ENCODE measurements around the gene TTLL11. TPM values are rescaled to one million over a fixed set of nuclear protein-coding genes. Genes with fewer than 3 reads are reported as not detected.

Gene TTLL11
- total and polyA plus RNA-seq, 8 donors, result 3.4 to 7.5 (median 5.5) TPM

- Histone ChIP-seq H3K27me3 (no peaks in the 10 kb centered on the region), H3K36me3 (no peaks in the 10 kb centered on the region), H3K9me3 (no peaks in the 10 kb centered on the region), H3K4me1 (no peaks in the 10 kb centered on the region), H3K27ac (no peak overlapping the region), H3K4me3 (no peak overlapping the region)
- no peak for TF ChIP-seq CTCF (IDR thresholded peaks at IDR 0.05)
- DNase-seq (no peak), FAIRE-seq (no peak), ATAC-seq (no peak)
- WGBS, 2 donors, result 77 to 79% methylated on average over 3 of the region's 3 CpGs
- intact Hi-C loops (cut with DNase I), result no loop called here
Measured at GRCh38 chr9:121810489-121810888, 282.6 kb downstream of the TTLL11 start.

DNA sequence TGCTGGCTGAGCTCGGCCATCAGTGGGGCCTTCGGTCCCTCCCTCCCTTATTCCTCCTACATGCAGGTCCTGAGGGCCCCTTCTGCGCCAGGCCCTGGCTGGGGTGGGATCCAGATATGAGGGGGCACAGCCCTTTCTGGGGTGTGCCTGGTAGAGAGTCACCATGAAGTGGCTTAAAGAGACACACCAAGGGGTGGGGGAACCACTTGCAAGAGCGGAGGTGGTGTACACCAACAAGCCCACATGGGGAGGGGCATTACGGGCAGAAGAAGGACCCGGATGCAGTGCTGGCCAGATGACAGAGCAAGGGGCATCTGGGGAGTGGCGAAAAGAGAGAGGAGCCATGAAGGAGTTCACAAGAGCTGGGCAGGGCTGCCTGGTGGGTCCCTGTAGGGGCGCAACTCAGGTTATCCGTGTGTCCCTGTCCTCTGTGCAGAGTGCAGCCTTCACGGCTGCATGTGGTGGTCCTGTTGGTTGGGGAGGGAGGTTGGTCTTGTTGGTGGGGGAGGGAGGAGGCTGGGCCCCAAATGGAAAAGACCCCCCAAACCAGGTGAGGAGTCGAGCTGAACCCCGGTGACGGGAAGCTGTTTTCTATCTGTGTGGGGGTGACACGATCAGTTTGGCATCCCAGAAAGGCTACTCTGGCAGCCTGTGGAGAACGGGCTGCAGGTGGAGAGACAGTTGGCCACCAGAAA lies 283.6 kb downstream of the TTLL11 start:
- FAIRE-seq, result no peak
- intact Hi-C loops (cut with DNase I), result no loop called here
- 90 to 94% methylated on average over 15 of the region's 15 CpGs for WGBS, 2 donors
- Histone ChIP-seq H3K36me3 (no peaks in the 10 kb centered on the region), H3K27me3 (no peaks in the 10 kb centered on the region), H3K27ac (no peak overlapping the region), H3K4me1 (no peaks in the 10 kb centered on the region), H3K4me3 (no peak overlapping the region), H3K9me3 (no peaks in the 10 kb centered on the region)
- no peak for DNase-seq
- no peak for TF ChIP-seq CTCF (IDR thresholded peaks at IDR 0.05)
- no peak for ATAC-seq

DNA sequence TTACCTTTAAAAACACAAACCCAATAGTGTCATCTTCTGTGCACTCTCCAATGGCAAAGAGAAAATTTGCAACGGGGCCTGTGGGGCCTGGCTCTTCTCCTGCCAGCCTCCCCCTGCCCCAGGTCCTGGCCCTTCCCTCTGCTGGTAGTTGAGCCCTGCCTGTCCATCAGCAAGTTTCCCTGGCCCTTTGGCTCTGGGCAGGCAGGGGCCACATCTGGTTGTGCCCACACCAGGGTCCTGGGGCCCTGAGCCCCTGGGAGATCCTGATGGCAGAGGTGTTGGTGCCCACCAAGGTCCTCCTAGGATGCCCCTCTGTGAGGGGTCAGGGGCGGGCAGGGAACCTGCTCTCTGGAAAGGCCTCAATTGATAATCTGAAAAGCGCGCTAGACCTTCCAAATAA lies 284.3 kb downstream of the TTLL11 start:
- Histone ChIP-seq H3K36me3 (no peaks in the 10 kb centered on the region), H3K27ac (no peak overlapping the region), H3K4me3 (no peak overlapping the region), H3K27me3 (no peaks in the 10 kb centered on the region), H3K4me1 (no peaks in the 10 kb centered on the region), H3K9me3 (no peaks in the 10 kb centered on the region)
- ATAC-seq (no peak), FAIRE-seq (no peak), DNase-seq (no peak)
- no peak for TF ChIP-seq CTCF (IDR thresholded peaks at IDR 0.05)
- 54 to 82% methylated on average over 4 of the region's 4 CpGs for WGBS, 2 donors
- intact Hi-C loops (cut with DNase I), result no loop called here

DNA sequence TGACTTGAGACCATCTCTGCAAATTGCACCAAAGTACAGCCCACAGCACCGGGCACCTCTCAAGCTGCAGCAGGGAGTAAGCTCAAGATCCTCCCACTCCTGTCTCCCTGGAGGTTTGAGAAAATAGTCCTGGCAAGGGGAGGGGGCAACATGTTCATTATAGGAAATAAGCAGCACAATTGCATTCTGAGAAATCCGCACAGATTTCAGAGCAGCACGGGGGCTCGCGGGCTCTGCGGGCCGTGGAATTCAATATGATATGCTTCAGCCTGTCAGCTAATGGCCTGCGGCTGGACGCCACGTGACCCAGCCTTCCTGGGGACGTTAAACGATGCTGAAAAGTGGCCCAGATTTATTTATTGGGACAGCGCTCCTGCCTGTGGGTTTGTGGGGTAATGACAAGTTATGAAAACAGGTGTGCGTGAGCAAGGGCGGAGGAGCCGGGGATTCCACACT lies 285.3 kb downstream of the TTLL11 start:
- Histone ChIP-seq H3K4me3 (no peak overlapping the region), H3K27me3 (no peaks in the 10 kb centered on the region), H3K4me1 (no peaks in the 10 kb centered on the region), H3K27ac (no peak overlapping the region), H3K9me3 (no peaks in the 10 kb centered on the region), H3K36me3 (no peaks in the 10 kb centered on the region)
- TF ChIP-seq CTCF (IDR thresholded peaks at IDR 0.05), result no peak
- FAIRE-seq (no peak), DNase-seq (no peak), ATAC-seq (no peak)
- 62 to 64% methylated on average over 16 of the region's 16 CpGs for WGBS, 2 donors
- intact Hi-C loops (cut with DNase I), result no loop called here

DNA sequence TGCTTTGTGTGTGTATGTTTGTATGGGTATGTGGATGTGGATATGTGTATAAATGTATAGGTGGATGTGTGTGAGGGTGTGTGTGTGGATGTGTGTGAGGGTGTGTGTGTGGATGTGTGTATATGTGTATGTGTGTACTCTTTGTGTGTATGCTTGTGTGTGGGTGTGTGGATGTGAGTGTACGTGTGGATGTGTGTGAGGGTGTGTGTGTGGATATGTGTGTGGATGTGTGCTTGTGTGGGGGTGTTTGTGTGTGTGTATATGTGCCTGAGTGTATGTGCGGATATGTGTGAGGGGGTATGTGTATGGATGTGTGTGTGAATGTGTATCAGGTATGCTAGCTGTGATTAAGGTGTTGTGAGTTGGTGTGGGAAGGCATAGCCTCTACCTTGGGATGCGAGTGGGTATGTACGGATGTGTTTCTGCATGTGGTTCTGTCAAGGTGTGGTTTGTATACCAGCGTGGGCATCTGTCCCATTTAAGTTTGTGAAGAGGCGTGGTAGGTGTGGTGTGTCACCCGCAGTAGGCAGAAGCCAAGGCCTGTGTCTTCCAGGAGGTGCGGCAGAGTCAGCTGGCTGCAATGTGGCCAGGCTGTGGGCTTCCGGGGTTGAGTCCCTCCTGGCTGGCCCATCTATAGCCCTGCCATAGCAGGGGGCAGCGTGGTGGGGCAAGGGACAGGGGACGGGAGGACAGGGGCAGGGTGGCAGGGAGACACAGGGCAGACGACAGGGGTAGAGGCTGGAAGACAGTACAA lies 285.9 kb downstream of the TTLL11 start:
- intact Hi-C loops (cut with DNase I), result no loop called here
- WGBS, 2 donors, result 52 to 90% methylated on average over 12 of the region's 12 CpGs
- Histone ChIP-seq H3K27ac (no peak overlapping the region), H3K27me3 (no peaks in the 10 kb centered on the region), H3K36me3 (no peaks in the 10 kb centered on the region), H3K9me3 (no peaks in the 10 kb centered on the region), H3K4me1 (no peaks in the 10 kb centered on the region), H3K4me3 (no peak overlapping the region)
- TF ChIP-seq CTCF (IDR thresholded peaks at IDR 0.05), result no peak
- DNase-seq (no peak), FAIRE-seq (no peak), ATAC-seq (no peak)

All from pancreas (tissue), 10 donors.